Endothelial cell of umbilical vein (primary cell): Measurements from ENCODE around the gene NUMA1. TPM values are rescaled to one million over a fixed set of nuclear protein-coding genes. Genes with fewer than 3 reads are reported as not detected.
A peak's percentile ranks its signal among the peaks of the same experiment; 100 is the strongest.

Experiments used
- BruUV-seq: library from RNA; stranded (reverse); fragments of 400-500 nt; replicated peaks from 2 replicates; lab custom pipeline; 2021; lab: Mats Ljungman, UMichigan
- CTCF ChIA-PET: fragments of 300-600, 350-600 bp; sonication (Branson Sonifier 250); formaldehyde crosslinking; loops from one replicate; lab custom pipeline; 2021; ENCODE audit warnings: antibody characterized with exemption, inconsistent platforms; lab: Charles Lee
- POLR2A ChIA-PET: fragments of 300-600, 350-600 bp; sonication (Branson Sonifier 250); formaldehyde crosslinking; loops from one replicate; lab custom pipeline; 2021; ENCODE audit warnings: antibody characterized with exemption, inconsistent platforms; lab: Charles Lee
- DNase-seq: peaks from one replicate; pipeline ENCODE4 v3.0.0-alpha.2; 2011; ENCODE audit warnings: low read depth, low spot score
- FAIRE-seq: peaks from 2 replicates; lab custom pipeline; 2011; peaks lifted over from hg19 to GRCh38; lab: Jason Lieb, UNC
- H2AFZ ChIP-seq: 2 replicates; pipeline ENCODE4 v1.6.0; 2012; ENCODE audit warnings: low read depth, low read length, control low read depth, inconsistent platforms
- H3K27ac ChIP-seq: 2 replicates; pipeline ENCODE4 v1.5.1; 2011; ENCODE audit warnings: low read depth, mild to moderate bottlenecking, control low read depth, low read length, moderate library complexity; ENCODE audit not compliant: insufficient read depth
- H3K27me3 ChIP-seq, 2 experiments: 2 replicates each; pipeline versions ENCODE4 v1.6.0 to v1.6.1; 2011; ENCODE audit warnings: low read length in 2 of 2, mixed read lengths in 1 of 2; ENCODE audit not compliant: control insufficient read depth in 2 of 2, insufficient read depth in 2 of 2
- H3K36me3 ChIP-seq, 2 experiments: 2 replicates in 1 of 2; 3 replicates in 1 of 2; pipeline ENCODE4 v1.5.1; 2011; ENCODE audit warnings: low read length in 2 of 2, mild to moderate bottlenecking in 1 of 2, moderate library complexity in 1 of 2; ENCODE audit not compliant: control insufficient read depth in 2 of 2, insufficient read depth in 2 of 2; ENCODE audit errors: extremely low read depth in 1 of 2
- H3K4me1 ChIP-seq: 3 replicates; pipeline ENCODE4 v1.5.1; 2011; ENCODE audit warnings: mild to moderate bottlenecking, low read length; ENCODE audit not compliant: control insufficient read depth, insufficient read depth; ENCODE audit errors: extremely low read depth
- H3K4me2 ChIP-seq: 2 replicates; pipeline ENCODE4 v1.6.1; 2011; ENCODE audit warnings: low read length, control low read depth, mixed read lengths; ENCODE audit not compliant: insufficient read depth
- H3K4me3 ChIP-seq, 3 experiments: fragments of 200-600 bp in 1 of 3; sonication (generic), shearing (Covaris generic) in 1 of 3; replicated peaks in 1 of 3; 2 replicates each; pipeline ENCODE4 v1.5.1; 2011 to 2016; ENCODE audit warnings: control low read depth in 3 of 3, low read length in 3 of 3, mild to moderate bottlenecking in 2 of 3, inconsistent platforms in 1 of 3, low read depth in 1 of 3, moderate library complexity in 1 of 3; ENCODE audit not compliant: insufficient read depth in 1 of 3
- H3K79me2 ChIP-seq: 2 replicates; pipeline ENCODE4 v1.6.0; 2012; ENCODE audit warnings: low read length, inconsistent platforms; ENCODE audit not compliant: control insufficient read depth, insufficient read depth
- H3K9ac ChIP-seq: replicated peaks from 2 replicates; pipeline ENCODE3; 2011; ENCODE audit warnings: low read length, control low read depth; ENCODE audit not compliant: insufficient read depth; ENCODE audit errors: extremely low read depth
- H3K9me1 ChIP-seq: replicated peaks from 3 replicates; pipeline ENCODE4 v1.6.0; 2011; ENCODE audit warnings: mild to moderate bottlenecking, low read length; ENCODE audit not compliant: control insufficient read depth, insufficient read depth; ENCODE audit errors: extremely low read depth
- H3K9me3 ChIP-seq: replicated peaks from 2 replicates; pipeline ENCODE4 v1.5.1; 2012; ENCODE audit warnings: low read length, inconsistent platforms; ENCODE audit not compliant: control insufficient read depth, insufficient read depth
- H4K20me1 ChIP-seq: replicated peaks from 2 replicates; pipeline ENCODE3; 2011; ENCODE audit warnings: mild to moderate bottlenecking, low read length; ENCODE audit not compliant: control insufficient read depth, insufficient read depth; ENCODE audit errors: extremely low read depth
- EZH2 ChIP-seq: IDR thresholded peaks from 2 replicates; pipeline ENCODE4 v1.6.1; 2012; ENCODE audit warnings: borderline replicate concordance, low read depth, mild to moderate bottlenecking, moderate library complexity, low read length, inconsistent platforms; ENCODE audit not compliant: severe bottlenecking
- FOS ChIP-seq: IDR thresholded peaks from 2 replicates; pipeline ENCODE4 v1.6.1; 2011; ENCODE audit warnings: mild to moderate bottlenecking, low read length, moderate library complexity, borderline replicate concordance; ENCODE audit not compliant: insufficient read depth
- GATA2 ChIP-seq: IDR thresholded peaks from 2 replicates; pipeline ENCODE4 v1.7.0; 2011; ENCODE audit warnings: low read depth, mild to moderate bottlenecking, moderate library complexity, mixed read lengths, low read length; ENCODE audit not compliant: insufficient read length, insufficient read depth
- JUN ChIP-seq: IDR thresholded peaks from 2 replicates; pipeline ENCODE4 v1.6.1; 2011; ENCODE audit warnings: borderline replicate concordance, low read depth; ENCODE audit not compliant: insufficient read length, insufficient read depth
- MYC ChIP-seq: IDR thresholded peaks from one replicate; pipeline ENCODE4 v1.6.1; 2011; ENCODE audit warnings: mild to moderate bottlenecking, low read depth, low read length
- POLR2A ChIP-seq: IDR thresholded peaks from 2 replicates; pipeline ENCODE4 v1.6.1; 2012; ENCODE audit warnings: low read depth, mild to moderate bottlenecking, control low read depth, low read length
- POLR2AphosphoS5 ChIP-seq: IDR thresholded peaks from 2 replicates; pipeline ENCODE4 v1.6.1; 2012; ENCODE audit warnings: low read depth, mild to moderate bottlenecking, control low read depth, low read length, moderate library complexity; ENCODE audit not compliant: insufficient read depth
- dilution Hi-C: fragments of 300-500 bp; cut with MboI; formaldehyde crosslinking; loops from one replicate; pipeline ENCODE4 v1.15.0; 2019; ENCODE audit warnings: low sequenced_read_pairs; ENCODE audit not compliant: extremely low pct_ligation_motif_present
- intact Hi-C: fragments of 100-400 bp; cut with micrococcal nuclease; formaldehyde crosslinking; loops from one replicate; pipeline ENCODE4 v1.10.0; 2022
- polyA plus RNA-seq, 4 experiments: library from polyadenylated mRNA; depleted of rRNA in 3 of 4; stranded (reverse) in 3 of 4; unstranded in 1 of 4; fragments of >200 nt; gene quantifications; 2 replicates each; pipeline versions ENCODE4 v1.2.1 to v1.2.3, GENCODE V29; 2011 to 2012; ENCODE audit warnings: missing spikeins in 1 of 4
- total RNA-seq: library from RNA; stranded (reverse); gene quantifications from 2 replicates; pipeline ENCODE4 v1.2.3, GENCODE V29; 2021
- TF ChIP-seq, protein P1 (sequence below), 2 donors: IDR thresholded peaks; 1 replicate in 1 of 2; 2 replicates in 1 of 2; pipeline ENCODE4 v1.5.1; 2011; ENCODE audit warnings: low read length in 2 of 2, mild to moderate bottlenecking in 2 of 2, moderate library complexity in 2 of 2, control low read depth in 1 of 2, inconsistent platforms in 1 of 2, low read depth in 1 of 2; ENCODE audit not compliant: insufficient read depth in 1 of 2; ENCODE audit errors: extremely low read depth in 1 of 2
- TF ChIP-seq, protein P2 (sequence below): IDR thresholded peaks from 2 replicates; pipeline ENCODE4 v1.6.1; 2011; ENCODE audit not compliant: insufficient read depth, insufficient read length

NUMA1 gene
- total and polyA plus RNA-seq, 2 donors (not counting 3 experiments of a cell fraction or from before 2014, with no cell fraction given) = 120 to 164 TPM

DNA sequence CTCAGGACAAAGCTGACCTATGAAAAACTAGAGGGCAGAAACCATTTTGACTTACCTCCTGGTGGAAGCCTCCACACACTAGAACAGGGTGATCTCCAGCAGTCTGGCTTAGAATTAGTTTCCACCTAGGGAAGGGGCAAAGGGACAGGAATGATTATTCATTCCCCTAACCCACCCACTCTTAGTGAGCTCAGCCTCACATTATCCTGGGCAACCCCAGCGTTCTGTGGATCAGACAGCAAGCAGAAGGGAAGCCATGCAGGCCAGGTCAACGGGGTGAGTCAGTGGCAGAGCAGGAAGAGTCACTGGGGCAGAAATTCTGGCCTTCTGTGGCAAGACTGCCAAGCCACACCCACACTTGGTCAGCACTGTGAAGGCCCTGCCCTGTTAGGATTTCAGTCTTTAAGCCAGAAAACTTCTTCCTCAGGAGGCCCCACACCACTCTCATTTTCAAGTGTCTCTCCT, 10.5 kb downstream of the NUMA1 start:
- no peaks in the 10 kb centered on the region for H3K9me3 ChIP-seq
- peak; percentile 96 for FAIRE-seq
- ChIA-PET CTCF (interaction anchor here (1.0 to 6.9 kb wide), 7 partner anchors 9 to 44 kb away, joined by 3 to 46 read pairs (median 4); no protein-coding TSS in a partner anchor), POLR2A (interaction anchor here (1.6 kb wide), 1 partner anchor 30 kb away, joined by 7 read pairs; no protein-coding TSS in a partner anchor)
- peaks cover 77% of the 10 kb centered on the region for H3K79me2 ChIP-seq
- no peaks in the 10 kb centered on the region for H3K27me3 ChIP-seq
- DNase-seq = peak; percentile 81
- H3K4me3 ChIP-seq = peak overlapping the region in 1 of 3 experiments; percentile 1
- intact Hi-C loops = no loop called here
- H3K4me1 ChIP-seq = peaks cover 64% of the 10 kb centered on the region
- peak overlapping the region; percentile 50 for H3K27ac ChIP-seq
- TF ChIP-seq POLR2AphosphoS5 (peak; percentile 72), JUN (peak; percentile 12), FOS (peak; percentile 75), POLR2A (peak; percentile 64)
- TF ChIP-seq, protein P1, sequence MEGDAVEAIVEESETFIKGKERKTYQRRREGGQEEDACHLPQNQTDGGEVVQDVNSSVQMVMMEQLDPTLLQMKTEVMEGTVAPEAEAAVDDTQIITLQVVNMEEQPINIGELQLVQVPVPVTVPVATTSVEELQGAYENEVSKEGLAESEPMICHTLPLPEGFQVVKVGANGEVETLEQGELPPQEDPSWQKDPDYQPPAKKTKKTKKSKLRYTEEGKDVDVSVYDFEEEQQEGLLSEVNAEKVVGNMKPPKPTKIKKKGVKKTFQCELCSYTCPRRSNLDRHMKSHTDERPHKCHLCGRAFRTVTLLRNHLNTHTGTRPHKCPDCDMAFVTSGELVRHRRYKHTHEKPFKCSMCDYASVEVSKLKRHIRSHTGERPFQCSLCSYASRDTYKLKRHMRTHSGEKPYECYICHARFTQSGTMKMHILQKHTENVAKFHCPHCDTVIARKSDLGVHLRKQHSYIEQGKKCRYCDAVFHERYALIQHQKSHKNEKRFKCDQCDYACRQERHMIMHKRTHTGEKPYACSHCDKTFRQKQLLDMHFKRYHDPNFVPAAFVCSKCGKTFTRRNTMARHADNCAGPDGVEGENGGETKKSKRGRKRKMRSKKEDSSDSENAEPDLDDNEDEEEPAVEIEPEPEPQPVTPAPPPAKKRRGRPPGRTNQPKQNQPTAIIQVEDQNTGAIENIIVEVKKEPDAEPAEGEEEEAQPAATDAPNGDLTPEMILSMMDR (IDR thresholded peaks at IDR 0.05; ENCODE audit: extremely low read depth in 1 of 2, insufficient read depth in 1 of 2, low read depth in 1 of 2, low read length in 2 of 2) = no peak
- H3K9me1 ChIP-seq = no peaks in the 10 kb centered on the region
- BruUV-seq = no TSS peak
- dilution Hi-C loops = no loop called here
- H3K4me2 ChIP-seq = peak overlapping the region; percentile 73
- no peak overlapping the region for H2AFZ ChIP-seq
- no peaks in the 10 kb centered on the region for H3K36me3 ChIP-seq
- H3K9ac ChIP-seq = peak overlapping the region; percentile 59
- no peaks in the 10 kb centered on the region for H4K20me1 ChIP-seq

DNA sequence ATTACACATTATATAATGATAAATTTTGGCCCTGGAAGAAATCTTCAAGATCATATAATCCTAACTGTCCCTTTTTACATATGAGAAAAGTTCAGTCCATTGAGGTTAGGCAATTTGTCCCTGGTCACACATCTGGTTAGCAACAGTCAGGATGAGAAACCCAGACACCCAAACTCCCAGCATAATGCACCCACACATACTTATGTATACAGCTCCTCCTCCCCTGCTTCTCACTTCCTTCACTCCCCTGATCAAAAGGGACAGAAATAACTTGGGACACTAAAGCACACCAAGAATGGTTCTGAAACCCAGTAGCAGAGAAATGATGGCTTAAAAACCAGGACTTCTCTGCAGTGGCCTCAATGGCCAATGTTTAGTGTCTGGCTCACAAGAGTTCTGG, 11.1 kb downstream of the NUMA1 start:
- Histone ChIP-seq H3K27me3 (no peaks in the 10 kb centered on the region), H2AFZ (no peak overlapping the region), H3K9me3 (no peaks in the 10 kb centered on the region), H4K20me1 (no peaks in the 10 kb centered on the region), H3K4me1 (peaks cover 64% of the 10 kb centered on the region), H3K4me2 (peak overlapping the region; percentile 73), H3K9ac (peak overlapping the region; percentile 0), H3K79me2 (peaks cover 73% of the 10 kb centered on the region), H3K4me3 (peak overlapping the region in 1 of 3 experiments; percentile 1), H3K9me1 (no peaks in the 10 kb centered on the region), H3K27ac (peak overlapping the region; percentile 50), H3K36me3 (no peaks in the 10 kb centered on the region)
- BruUV-seq = no TSS peak
- TF ChIP-seq, protein P1 (IDR thresholded peaks at IDR 0.05; ENCODE audit: extremely low read depth in 1 of 2, insufficient read depth in 1 of 2, low read depth in 1 of 2, low read length in 2 of 2) = no peak
- no peak for TF ChIP-seq POLR2AphosphoS5
- TF ChIP-seq FOS = no peak
- TF ChIP-seq EZH2 = no peak
- TF ChIP-seq GATA2 = no peak
- TF ChIP-seq JUN = no peak
- no peak for TF ChIP-seq POLR2A
- no peak for TF ChIP-seq MYC
- TF ChIP-seq, protein P2, sequence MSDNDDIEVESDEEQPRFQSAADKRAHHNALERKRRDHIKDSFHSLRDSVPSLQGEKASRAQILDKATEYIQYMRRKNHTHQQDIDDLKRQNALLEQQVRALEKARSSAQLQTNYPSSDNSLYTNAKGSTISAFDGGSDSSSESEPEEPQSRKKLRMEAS = no peak
- dilution Hi-C loops (no loop called here), intact Hi-C loops (no loop called here)
- FAIRE-seq (no peak), DNase-seq (no peak)
- POLR2A ChIA-PET = no interaction called here
- CTCF ChIA-PET = interaction anchor here (1.0 to 6.9 kb wide), 7 partner anchors 10 to 44 kb away, joined by 3 to 46 read pairs (median 5); no protein-coding TSS in a partner anchor
